ENCODE data around the gene ZNF217.

- no peak for TF ChIP-seq CTCF (IDR thresholded peaks at IDR 0.05)
- TF ChIP-seq POLR2A (IDR thresholded peaks at IDR 0.05): no peak
These were observed 610 bp downstream of the ZNF217 start for GRCh38 chr20:53592992-53593465.

Measured in thyroid gland (tissue), 4 donors.